Amniotic stem cell (primary cell): ENCODE data around the gene BICD2.

ENCODE experiments used
- DNase-seq: peaks from one replicate; lab custom pipeline; 2025; lab: John Stamatoyannopoulos, UW

Gene BICD2

DNA sequence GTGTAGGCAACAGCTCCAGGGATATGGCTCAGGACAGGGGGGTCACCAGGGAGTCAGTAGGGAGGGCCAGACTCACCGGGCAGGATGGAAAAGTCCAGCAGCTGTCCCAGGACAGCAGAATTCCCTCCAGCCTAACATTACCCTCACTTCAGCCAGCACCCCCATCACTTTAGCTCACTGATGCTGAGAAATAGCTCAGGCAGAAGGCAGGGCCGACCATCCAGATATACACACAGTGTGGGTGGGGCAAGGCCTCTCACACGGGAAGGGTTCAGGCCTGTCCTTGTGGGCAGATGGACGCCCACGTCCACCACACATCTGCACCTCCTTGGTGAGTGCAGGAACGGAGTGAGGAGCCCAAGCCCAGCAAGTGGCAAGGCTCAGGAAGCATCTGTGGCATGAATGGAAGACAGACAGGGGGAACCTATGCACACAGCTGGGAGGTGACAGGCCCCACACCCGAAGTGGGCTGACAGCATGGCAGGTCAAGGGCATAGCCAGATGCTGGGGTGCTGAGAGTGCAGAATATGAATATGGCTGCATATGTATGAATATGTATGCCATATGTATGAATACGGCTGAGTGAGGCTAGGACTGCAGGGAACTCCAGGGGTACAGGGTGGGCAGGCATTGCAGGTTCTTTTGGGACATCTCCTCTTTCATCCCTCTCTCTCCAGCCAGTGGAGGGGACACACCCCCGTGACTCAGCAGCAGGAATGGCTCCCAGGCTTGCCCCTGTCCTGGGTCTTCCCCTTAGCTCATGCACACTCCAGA is 17.0 kb downstream of the BICD2 start:
- DNase-seq: no peak

DNA sequence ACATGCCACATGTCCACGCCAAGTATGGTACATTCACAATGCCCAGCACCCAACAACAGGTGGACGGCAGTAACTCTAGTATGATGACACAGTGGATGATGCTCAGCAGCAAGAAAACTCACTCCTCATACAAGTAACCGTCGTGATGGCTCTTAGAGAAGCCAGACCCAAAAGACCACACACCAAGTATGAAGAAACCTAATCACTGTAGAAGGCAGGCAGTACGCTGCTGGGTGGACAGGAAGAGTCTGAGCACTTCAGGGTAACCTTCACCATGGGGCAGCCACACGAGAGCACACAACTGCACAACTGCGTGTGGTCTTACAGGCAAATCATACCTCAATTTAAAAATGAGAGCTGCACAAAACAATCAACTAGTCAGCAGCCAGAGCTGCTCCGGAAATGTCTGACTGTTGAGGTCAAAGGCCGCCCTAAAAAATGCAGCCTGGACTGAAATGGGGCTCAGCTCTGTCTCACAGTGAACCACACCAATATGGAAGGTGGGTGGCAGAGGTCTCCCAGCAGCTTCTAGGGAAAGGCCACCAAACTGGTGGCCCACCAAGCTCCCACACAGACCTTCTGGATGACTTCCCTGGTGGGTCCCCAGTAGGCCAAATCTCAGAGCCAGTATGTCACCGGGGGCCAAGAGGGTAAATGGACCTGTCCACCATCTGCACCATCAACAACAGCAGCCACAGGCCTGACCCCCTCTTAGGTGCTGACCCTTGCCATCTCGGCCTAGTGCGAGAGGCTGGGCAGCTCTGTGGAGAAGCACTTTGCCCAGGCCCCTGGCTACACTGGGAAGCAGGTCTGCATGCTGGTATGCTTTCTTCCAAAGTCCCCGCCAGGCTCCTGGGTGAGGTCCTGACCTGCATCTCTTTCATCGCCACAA is 17.8 kb downstream of the BICD2 start:
- no peak for DNase-seq

- no peak for DNase-seq
Observed at GRCh38 chr9:92745881-92746280, 18.8 kb downstream of the BICD2 start.

DNA sequence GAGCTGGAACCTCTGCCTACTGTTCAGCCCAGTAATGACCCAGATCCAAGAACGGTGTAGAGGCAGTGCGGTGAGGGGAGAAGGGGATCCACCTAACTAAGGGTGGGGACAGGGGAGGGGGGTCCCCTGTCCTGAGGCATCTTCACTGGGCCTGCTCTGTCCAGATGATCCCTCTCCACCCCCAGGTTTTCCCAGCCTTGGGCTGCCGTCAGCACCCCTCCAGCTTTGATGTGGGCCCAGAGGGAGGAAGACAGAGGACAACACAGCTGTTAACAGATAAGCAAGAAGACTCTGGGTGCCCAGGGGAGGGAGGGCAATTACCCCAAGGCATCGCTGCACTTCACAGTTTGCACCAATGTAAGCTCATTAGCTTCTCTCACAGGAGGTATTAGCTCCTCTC is 19.3 kb downstream of the BICD2 start:
- no peak for DNase-seq

DNA sequence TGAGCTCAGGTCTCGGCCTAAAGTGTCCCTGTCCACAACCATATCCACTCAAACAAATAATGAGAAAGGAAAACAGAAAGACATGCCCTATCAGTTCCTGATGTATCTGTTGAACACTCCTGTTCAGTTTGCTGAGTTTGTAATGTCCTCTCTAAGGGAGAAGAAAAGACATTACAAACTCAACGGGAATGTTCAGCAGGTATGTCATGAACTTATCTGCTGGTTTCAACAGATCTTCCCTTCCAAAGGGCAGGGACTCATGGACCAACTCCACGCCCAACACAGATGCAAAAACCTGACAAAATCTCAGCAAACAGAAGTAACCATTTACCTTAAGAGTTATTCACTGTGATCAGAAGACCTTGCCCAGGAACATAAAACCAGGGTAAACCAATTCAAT is 23.7 kb downstream of the BICD2 start:
- no peak for DNase-seq

- DNase-seq: no peak
Observed at GRCh38 chr9:92740446-92740961, 24.1 kb downstream of the BICD2 start.

DNA sequence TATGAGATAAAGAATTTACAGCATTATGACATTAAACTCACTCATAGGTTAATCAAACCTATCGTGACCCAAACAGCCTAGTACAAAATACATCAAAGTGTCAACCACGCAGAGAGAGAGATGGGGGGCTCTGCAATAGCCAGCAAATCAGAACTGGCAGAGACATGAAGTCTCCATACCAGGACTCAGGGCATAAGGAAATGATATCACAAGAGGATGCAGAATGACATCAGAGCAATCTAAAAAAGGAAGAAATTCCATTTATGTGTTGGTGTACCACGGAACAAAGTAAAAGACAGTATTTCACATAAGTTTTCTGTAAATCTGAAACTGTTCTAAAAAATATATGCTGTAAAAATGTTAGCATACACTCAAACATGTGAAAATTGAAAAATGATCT is 24.6 kb downstream of the BICD2 start:
- DNase-seq: no peak

DNA sequence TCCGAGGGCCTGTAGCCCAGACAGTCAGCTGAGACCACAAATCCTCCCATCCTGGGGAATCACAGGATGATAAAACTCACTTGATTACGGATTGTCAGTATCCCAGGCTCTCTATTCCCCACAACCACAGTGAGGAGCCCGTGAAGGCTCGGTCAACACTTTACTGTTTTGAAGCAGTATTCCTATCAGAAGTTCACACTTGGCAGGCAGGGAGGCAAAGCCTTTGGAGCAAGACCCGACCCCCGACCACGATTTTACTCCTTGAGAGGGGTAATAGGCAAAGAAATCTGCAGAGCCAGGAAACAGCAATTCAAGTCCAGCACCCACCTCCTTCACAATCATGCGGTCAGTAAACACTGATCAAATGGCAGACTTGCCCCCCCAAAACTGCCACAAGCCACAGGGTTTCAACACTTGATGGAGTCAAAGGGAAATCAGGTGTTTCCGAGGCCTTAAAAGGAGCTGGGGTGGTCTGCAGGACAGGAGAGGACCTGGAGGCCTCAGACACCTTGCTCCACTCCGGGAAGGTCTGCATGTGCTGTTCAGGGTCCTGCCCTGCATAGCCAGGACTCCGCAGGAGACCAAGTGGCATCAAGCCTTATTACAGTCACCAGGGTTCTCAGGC is 25.2 kb downstream of the BICD2 start:
- DNase-seq: no peak

DNA sequence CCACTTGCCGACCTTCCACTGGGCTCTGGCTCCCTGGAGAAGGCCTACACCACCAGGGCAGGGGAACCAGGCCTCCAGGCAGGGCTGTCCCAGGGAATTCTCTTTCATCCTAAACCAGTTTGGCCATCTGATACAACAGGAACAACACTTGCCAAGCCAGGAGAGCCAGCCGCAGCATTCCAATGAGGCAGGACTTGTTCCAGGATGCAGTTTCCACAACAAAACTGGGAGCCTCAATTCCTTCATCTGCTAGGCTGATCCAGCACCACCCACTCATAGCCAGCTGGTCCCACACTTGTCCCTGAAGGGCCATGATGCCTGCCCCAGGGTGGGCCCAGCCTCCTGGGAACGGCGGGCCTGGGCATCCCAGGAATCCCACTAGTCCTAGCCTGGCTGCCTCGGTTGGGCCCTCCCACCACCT is 26.0 kb downstream of the BICD2 start:
- DNase-seq: no peak

DNA sequence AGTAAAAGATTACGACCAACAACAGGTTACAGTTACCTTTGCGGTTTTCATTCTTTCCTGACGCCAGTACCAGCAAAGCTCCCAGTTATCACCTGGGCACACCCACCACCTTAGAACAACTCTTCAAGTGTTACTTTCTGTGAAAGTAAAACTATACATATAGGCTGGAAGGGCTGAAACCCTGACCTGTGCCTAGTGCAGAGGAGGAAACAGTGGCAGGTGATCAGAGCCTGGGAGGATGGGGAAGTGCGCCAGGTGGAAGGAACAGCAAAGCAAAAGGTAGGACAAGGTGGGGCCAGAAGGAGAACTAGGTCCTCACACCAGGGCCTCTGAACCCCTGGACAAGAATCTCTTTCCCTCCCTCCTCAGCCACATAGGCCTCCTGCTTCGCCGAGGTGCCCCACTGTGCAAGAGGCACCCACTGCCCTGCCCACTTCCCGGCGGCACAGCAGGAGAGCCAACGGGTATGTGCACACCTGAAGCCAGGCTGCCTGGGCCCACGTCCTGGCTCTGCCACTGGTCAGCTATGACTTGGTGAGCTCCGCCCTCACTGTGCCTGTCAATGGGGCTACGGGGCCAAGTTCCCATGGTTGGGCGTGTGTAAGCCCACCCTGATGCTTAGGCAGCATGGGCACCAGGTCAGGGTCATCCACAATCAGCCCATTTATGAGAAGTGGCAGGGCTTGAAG is 26.9 kb downstream of the BICD2 start:
- no peak for DNase-seq

DNA sequence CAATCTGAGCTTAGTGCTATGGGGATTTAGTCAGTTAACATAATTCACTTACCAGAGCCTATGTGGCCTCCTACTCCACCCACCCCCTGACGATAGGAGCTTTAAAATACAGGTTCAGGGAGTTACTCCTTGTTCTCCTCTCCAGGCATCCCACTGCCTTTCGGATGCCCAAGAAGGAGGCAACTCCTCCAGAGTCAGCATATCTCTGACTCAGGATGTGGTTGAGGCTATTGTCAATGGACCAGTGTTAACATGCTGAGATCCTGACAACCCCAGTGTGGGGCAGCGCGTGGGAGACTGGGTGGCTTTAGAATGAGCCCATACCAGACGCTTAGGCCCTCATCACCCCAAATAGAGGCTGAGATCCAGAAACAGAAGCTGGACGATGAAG is 27.4 kb downstream of the BICD2 start:
- DNase-seq: no peak

DNA sequence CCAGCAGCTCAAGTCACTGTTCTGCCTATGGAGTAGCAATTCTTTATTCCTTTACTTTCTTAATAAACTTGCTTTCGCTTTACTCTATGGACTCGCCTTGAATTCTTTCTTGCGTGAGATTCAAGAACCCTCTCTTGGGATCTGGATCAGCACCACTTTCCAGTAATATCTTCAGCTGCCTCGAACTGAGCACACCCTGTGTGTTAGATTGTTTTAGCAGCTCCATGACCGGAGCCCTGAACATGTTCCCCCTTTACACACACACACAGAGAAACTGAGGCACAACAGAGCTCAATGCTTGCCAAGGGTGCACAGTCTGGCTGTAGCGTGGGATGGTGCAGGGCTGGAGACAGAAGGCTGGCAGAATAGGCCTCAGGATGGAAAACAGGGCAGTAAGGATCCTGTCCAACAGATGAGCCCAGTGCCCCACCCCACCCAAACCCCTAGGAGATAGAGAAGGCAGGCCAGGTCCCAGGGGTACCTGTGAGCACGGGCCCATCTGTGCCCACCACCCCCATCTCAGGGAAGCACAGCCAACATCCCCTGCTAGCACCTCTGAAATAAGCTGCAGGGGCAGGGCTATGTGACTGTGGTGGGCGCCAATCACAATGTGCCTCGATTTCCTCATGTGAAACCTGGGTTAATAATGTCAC is 27.9 kb downstream of the BICD2 start:
- DNase-seq: no peak

GRCh38 chr9:92735636-92736562 is 28.7 kb downstream of the BICD2 start:
- no peak for DNase-seq

GRCh38 chr9:92734931-92735635 is 29.6 kb downstream of the BICD2 start:
- no peak for DNase-seq

DNA sequence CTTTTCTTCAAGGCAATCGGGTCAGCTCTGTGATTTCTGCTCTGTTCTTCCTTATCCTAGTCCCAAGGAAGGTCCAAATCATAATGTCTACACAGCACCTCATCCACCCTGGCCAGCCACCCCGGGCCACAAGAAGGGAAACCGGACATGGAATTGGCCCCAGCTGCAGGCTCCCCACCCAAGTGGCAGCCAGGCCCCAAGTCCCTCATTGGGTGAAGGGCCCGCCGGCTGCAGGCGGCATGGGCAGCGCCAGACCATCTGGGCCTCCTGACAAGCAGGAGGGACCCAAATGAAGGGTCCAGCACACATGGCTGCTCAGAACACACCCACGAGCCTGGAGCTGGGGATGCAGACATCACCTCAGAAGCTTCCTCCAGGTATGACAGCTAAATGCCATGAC is 33.7 kb downstream of the BICD2 start:
- no peak for DNase-seq

DNA sequence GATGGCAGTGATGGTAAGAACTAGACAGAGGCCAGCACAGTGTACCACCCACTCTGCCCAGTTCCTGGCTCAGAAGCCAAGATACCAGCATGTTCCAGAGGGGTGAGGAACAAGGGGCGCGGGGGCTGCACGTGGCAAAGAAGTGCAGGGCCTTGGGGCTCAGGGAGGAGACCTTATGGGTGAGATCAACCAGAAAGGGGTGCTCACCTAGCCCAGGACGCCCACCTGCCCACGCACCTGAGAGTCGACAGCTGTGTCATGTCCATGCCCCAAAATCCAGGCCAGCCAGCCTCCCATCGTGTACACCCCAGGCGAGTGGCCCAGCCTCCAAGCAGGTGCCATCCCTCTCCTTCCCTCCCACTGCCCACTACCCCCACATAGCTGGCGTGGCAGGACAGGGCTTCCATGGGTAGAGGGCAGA is 34.9 kb downstream of the BICD2 start:
- no peak for DNase-seq

DNA sequence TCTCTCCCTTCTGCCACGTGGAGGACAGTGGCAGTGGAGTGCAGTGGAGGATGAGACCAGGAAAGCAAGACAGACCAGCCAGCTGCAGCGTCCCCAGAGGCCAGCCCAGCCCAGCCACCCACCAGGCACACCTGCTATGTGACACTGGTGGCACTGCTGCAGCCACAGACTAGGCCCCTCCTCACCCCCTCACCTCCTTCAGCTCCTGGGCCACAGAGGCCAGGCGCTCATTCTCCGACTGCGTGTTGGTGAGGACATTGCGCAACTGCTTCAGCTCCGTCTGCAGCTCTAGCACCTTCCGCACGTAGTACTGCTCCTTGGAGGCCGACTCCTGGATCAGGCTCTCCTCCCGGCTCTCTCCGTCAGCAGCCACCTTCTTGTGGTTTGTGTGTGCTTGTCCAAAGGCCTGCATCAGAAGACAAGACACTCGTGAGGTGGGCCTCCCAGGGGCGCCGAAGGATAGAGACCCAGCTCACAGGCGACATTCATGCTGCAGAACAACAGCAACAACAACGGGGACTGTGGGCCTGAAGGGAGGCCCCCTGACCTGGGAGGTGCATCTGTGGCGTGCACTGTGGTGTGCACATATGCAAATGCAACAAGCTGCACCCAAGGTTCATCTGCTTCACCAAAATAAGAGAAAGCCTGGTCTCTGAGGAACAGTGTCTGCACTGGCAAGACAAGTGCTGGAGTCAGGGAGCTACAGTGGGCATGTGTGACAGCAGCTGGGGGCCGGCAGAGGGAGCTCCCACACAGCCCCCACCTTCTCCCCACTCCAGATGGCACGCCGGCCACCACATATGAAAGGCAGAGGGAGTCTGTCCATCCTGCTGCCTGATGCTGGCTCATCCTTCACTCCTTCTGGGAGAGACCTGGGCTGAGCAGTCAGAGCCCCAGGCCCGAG is 35.5 kb downstream of the BICD2 start:
- DNase-seq: no peak
